Upper lobe of left lung (tissue), 6 donors: Measurements from ENCODE around the gene SIAH3. TPM values are rescaled to one million over a fixed set of nuclear protein-coding genes. Genes with fewer than 3 reads are reported as not detected.

Experiments
- ATAC-seq, 2 donors: fragments of 200-7000 bp; cut with Tn5 transposase; one replicate each; pipeline ENCODE4 v1.9.1; 2022; ENCODE audit warnings: mild to moderate bottlenecking in 2 of 2, moderate library complexity in 2 of 2; ENCODE audit not compliant: low FRiP score in 2 of 2
- DNase-seq, 2 donors: peaks; one replicate each; pipeline ENCODE4 v3.0.0-alpha.2; 2019 to 2020
- H3K27ac ChIP-seq, 4 donors: fragments of 200-600 bp; sonication (generic); one replicate each; pipeline ENCODE4 v1.5.1; 2016 to 2019
- H3K27me3 ChIP-seq, 4 donors: fragments of 200-600 bp; sonication (generic); one replicate each; pipeline ENCODE4 v1.5.1; 2017 to 2019
- H3K36me3 ChIP-seq, 4 donors: fragments of 200-600 bp; sonication (generic); one replicate each; pipeline ENCODE4 v1.5.1; 2016 to 2019
- H3K4me1 ChIP-seq, 4 donors: fragments of 200-600 bp; sonication (generic); one replicate each; pipeline ENCODE4 v1.5.1; 2018 to 2019
- H3K4me3 ChIP-seq, 4 donors: fragments of 200-600 bp; sonication (generic); one replicate each; pipeline ENCODE4 v1.5.1; 2017 to 2019; ENCODE audit warnings: mild to moderate bottlenecking in 2 of 4, moderate library complexity in 1 of 4
- H3K9me3 ChIP-seq, 4 donors: fragments of 200-600 bp; sonication (generic); one replicate each; pipeline ENCODE4 v1.5.1; 2018 to 2019
- EP300 ChIP-seq, 4 donors: sonication (generic); formaldehyde crosslinking; IDR thresholded peaks; one replicate each; pipeline ENCODE4 v1.5.1; 2017; ENCODE audit warnings: antibody characterized with exemption in 4 of 4, control low read depth in 2 of 4
- POLR2A ChIP-seq, 4 donors: fragments of 450-650 bp; IDR thresholded peaks; one replicate each; pipeline ENCODE4 v1.5.1; 2016 to 2017; ENCODE audit warnings: antibody characterized with exemption in 4 of 4, mild to moderate bottlenecking in 2 of 4
- POLR2AphosphoS5 ChIP-seq, 2 donors: sonication (generic); formaldehyde crosslinking; IDR thresholded peaks; one replicate each; pipeline ENCODE4 v1.5.1; 2017; ENCODE audit warnings: antibody characterized with exemption in 2 of 2
- WGBS, 2 donors: methylation state at CpG; one replicate each; pipeline ENCODE4 v1.1.5; 2017 to 2018; 5-methylcytosine and 5-hydroxymethylcytosine counted together
- total RNA-seq, 6 donors: library from RNA; depleted of rRNA in 4 of 6; stranded (reverse); fragments of >200 nt in 4 of 6; gene quantifications; one replicate each; pipeline versions ENCODE4 v1.1.0 to v1.2.1, GENCODE V29; 2016 to 2021
- TF ChIP-seq, protein P1 (sequence below), 6 experiments: fragments of 450-650 bp in 4 of 6; fragments of 200-600 bp in 2 of 6; sonication (generic) in 2 of 6; IDR thresholded peaks; one replicate each; pipeline ENCODE4 v1.5.1; 2016 to 2019; ENCODE audit warnings: antibody characterized with exemption in 6 of 6
- donor health status: DM: no; HTN: no; CAD: no; lungs with moderate emphysema.
- donor health status: DM: no; HTN: yes; CAD: no; lungs with severe emphysema.

Gene SIAH3
- total RNA-seq, 6 donors from 2014 or later = under 0.01 to 0.39 (median 0.03) TPM; not detected in 1

GRCh38 chr13:45846681-45847080, 4.9 kb downstream of the SIAH3 start:
- TF ChIP-seq POLR2AphosphoS5 (IDR thresholded peaks at IDR 0.05) (no peak), POLR2A (IDR thresholded peaks at IDR 0.05) (no peak), EP300 (IDR thresholded peaks at IDR 0.05) (no peak)
- TF ChIP-seq, protein P1, sequence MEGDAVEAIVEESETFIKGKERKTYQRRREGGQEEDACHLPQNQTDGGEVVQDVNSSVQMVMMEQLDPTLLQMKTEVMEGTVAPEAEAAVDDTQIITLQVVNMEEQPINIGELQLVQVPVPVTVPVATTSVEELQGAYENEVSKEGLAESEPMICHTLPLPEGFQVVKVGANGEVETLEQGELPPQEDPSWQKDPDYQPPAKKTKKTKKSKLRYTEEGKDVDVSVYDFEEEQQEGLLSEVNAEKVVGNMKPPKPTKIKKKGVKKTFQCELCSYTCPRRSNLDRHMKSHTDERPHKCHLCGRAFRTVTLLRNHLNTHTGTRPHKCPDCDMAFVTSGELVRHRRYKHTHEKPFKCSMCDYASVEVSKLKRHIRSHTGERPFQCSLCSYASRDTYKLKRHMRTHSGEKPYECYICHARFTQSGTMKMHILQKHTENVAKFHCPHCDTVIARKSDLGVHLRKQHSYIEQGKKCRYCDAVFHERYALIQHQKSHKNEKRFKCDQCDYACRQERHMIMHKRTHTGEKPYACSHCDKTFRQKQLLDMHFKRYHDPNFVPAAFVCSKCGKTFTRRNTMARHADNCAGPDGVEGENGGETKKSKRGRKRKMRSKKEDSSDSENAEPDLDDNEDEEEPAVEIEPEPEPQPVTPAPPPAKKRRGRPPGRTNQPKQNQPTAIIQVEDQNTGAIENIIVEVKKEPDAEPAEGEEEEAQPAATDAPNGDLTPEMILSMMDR (IDR thresholded peaks at IDR 0.05) = no peak
- H3K4me1 ChIP-seq = peaks cover 20 to 27% (median 22%) of the 10 kb centered on the region in 4 donors
- WGBS, 2 donors = 96% methylated on average over 8 of the region's 8 CpGs

DNA sequence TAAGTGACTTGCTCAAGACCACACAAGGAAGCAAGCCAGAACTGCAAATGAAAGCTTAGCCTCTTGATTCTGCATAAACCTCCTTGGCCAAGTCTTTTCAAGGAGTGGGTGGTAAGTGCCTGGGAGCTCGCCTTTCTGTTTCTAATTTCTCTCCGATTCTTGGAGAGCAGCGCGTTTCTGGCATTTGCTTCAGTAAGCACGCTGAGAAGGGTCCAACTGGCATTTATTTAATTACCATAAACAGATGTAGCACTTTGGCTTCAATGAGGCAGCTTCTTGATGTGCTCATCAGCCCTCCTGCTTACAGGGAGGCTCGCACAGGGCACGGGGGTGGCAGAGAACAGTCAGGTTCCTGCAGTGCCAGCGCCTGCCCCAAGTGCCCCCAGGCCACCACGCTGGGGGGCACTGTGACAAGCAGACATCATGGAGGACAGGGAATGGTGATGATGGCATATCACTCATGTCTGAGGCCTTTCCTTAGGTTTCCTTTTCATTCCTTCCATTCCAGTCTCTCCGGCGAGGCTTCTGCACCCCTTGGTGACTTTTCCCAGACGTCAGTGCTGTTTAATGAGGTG, 13.3 kb downstream of the SIAH3 start:
- ATAC-seq (no peak), DNase-seq (peak in 1 of 2 donors; percentile 53)
- H3K27me3 ChIP-seq = no peaks in the 10 kb centered on the region
- no peak overlapping the region for H3K27ac ChIP-seq
- H3K36me3 ChIP-seq = no peaks in the 10 kb centered on the region
- no peaks in the 10 kb centered on the region for H3K9me3 ChIP-seq
- H3K4me3 ChIP-seq = no peak overlapping the region
- peaks cover 0 to 7% (median 0%) of the 10 kb centered on the region in 4 donors for H3K4me1 ChIP-seq
- TF ChIP-seq, protein P1 (IDR thresholded peaks at IDR 0.05) = no peak
- no peak for TF ChIP-seq EP300 (IDR thresholded peaks at IDR 0.05)
- no peak for TF ChIP-seq POLR2AphosphoS5 (IDR thresholded peaks at IDR 0.05)
- no peak for TF ChIP-seq POLR2A (IDR thresholded peaks at IDR 0.05)
- WGBS, 2 donors = 71% methylated on average over 8 to 12 of the region's 12 CpGs

More at GRCh38 chr13:45846681-45847080, 4.9 kb downstream of the SIAH3 start:
- DNase-seq (no peak), ATAC-seq (no peak)
- H3K9me3 ChIP-seq = no peaks in the 10 kb centered on the region
- no peak overlapping the region for H3K4me3 ChIP-seq
- H3K27me3 ChIP-seq = peaks cover 0 to 6% (median 3%) of the 10 kb centered on the region in 4 donors
- no peak overlapping the region for H3K27ac ChIP-seq
- no peaks in the 10 kb centered on the region for H3K36me3 ChIP-seq

- TF ChIP-seq EP300 (IDR thresholded peaks at IDR 0.05) (no peak), POLR2A (IDR thresholded peaks at IDR 0.05) (no peak), POLR2AphosphoS5 (IDR thresholded peaks at IDR 0.05) (no peak)
- TF ChIP-seq, protein P1 (IDR thresholded peaks at IDR 0.05) = no peak
- DNase-seq = no peak
- H3K27me3 ChIP-seq = no peaks in the 10 kb centered on the region
- ATAC-seq = no peak
- H3K4me1 ChIP-seq = peaks cover 0 to 7% (median 0%) of the 10 kb centered on the region in 4 donors
- no peaks in the 10 kb centered on the region for H3K9me3 ChIP-seq
- no peaks in the 10 kb centered on the region for H3K36me3 ChIP-seq
- no peak overlapping the region for H3K27ac ChIP-seq
- H3K4me3 ChIP-seq = no peak overlapping the region
- 43 to 50% methylated on average over 1 of the region's 1 CpG for WGBS, 2 donors
These were observed 14.4 kb downstream of the SIAH3 start for GRCh38 chr13:45837111-45837510.

DNA sequence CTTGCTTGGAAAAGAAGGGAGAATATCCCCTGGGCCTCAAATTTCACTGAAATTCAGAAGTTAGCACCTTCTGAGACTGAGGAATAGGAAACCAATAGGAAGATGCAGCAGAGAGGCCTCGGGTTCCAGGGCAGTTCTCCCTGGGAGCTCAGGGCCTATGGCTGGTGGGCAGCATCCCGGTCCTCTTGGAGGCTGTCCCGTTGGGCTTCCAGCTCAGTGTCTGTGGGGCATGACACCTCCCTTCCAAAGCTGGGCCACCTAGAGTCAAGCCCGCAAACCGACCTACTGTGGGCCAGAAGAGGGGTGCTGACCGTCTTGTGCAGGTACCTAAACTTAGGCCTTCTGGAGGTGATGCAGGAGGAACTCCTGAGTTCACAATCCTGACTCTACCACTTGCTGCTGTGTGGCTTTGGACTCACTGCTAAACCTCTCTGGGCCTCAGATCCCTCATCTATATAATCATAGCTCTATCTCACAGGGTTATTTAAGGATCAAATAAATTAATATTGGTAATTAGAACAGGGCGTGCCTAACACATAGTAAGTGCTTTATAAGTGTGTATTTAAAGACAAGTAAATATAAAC, 17.1 kb downstream of the SIAH3 start:
- TF ChIP-seq, protein P1 (IDR thresholded peaks at IDR 0.05) = no peak
- TF ChIP-seq POLR2A (IDR thresholded peaks at IDR 0.05) (no peak), POLR2AphosphoS5 (IDR thresholded peaks at IDR 0.05) (no peak), EP300 (IDR thresholded peaks at IDR 0.05) (no peak)
- no peaks in the 10 kb centered on the region for H3K36me3 ChIP-seq
- peaks cover 0 to 7% (median 0%) of the 10 kb centered on the region in 4 donors for H3K4me1 ChIP-seq
- ATAC-seq = no peak
- H3K9me3 ChIP-seq = no peaks in the 10 kb centered on the region
- no peaks in the 10 kb centered on the region for H3K27me3 ChIP-seq
- WGBS, 2 donors = 81% methylated on average over 3 to 7 of the region's 7 CpGs
- DNase-seq = peak in 1 of 2 donors; percentile 31
- H3K4me3 ChIP-seq = no peak overlapping the region
- H3K27ac ChIP-seq = no peak overlapping the region
